Activated T-cell treated with anti-CD3 and anti-CD28 coated beads for 48 hours (primary cell): ENCODE measurements around the gene SRPK3.

Experiments used
- DNase-seq: peaks from one replicate; pipeline ENCODE4 v3.0.0-alpha.2; 2020; ENCODE audit warnings: low read depth

The SRPK3 gene

DNA sequence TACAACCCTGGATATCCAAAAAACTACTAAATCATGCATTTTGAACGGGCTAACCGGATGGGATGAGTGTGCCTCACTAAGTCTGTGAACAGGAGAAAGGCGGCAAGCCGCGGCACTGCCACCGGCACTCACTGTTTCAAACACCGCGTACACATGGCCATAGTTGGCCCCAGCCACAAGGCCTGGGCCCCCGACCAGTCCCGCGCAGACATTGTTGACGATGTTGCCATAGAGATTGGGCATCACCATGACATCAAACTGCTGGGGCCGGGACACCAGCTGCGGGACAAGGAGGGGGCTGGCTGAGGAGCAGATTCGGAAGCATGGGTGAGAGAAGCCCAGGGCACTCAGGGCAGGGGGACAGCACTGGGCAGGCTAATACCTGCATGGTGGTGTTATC lies 5.8 kb downstream of the SRPK3 start:
- DNase-seq = no peak

DNA sequence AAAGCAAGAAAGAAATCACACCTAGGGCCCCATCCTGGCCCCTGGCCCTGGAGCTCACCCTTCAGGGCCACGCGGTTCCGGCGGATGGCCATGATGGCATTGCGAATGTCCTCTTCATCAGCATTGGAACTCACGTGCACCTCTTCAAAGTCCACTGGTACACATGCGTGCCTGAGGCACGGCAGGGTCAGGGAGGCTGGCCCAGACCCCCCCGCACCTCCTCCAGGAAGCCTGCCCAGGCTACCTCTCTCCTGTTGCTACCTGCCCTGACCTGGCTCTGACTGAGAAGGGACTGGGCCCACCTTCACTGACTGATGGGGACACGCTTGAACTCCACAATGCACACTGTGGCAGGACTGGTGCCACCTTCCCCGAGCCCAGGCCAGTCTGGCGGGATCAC lies 8.8 kb downstream of the SRPK3 start:
- DNase-seq = no peak

DNA sequence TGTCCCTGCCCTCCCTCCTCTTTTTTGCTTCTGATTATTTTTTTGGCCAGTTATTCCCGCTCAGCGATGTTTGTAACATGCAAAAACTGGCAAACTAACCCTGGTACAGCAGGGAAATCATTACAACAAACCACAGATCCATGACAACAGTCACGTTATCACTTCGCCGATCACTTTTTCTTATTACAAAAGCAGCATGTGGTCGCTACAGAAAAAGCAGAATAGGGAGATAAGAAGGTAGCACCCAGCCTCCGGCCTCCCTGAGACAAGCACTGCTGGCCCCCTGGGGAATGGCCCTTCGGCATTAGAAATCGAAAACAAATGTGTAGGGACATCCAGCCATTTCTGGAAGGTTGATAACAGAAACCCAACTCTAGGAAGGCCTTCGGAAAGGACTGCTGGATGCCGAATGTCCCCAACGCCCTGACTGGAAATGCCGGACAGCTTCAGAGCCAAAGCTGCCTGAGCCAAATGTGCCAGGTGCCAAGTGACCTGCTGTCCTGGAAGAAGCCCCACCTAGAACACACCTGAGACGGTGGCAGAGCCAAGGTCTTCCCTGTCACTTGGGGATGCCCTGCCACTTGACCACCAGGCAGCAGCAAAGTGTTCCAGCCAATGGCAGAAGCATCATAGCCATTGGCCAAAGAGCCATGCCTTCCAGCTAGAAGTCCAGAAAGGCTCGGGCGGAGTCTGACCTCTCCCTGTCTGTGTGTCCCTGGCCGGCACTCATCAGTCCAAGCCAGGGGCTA lies 10.4 kb downstream of the SRPK3 start:
- no peak for DNase-seq

DNA sequence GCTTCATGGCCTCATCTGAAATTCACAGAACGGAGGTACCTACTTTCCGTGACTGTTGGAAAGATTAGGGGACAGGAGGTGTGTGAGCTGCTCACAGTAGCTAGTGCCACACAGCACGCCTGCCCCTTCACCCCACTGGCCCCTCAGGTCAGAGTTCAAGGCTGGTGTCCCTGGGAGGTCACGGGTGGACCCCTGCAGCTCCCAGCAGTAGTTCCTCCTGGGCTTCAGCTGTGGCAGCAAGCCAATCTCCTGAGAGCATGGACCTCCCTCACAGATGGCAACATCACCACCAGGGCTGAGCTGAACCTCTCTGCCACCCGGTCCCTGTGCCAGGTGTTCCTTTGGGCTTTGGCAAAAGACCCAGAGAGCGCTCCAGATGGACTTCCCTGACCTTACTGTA lies 11.5 kb downstream of the SRPK3 start:
- no peak for DNase-seq

DNA sequence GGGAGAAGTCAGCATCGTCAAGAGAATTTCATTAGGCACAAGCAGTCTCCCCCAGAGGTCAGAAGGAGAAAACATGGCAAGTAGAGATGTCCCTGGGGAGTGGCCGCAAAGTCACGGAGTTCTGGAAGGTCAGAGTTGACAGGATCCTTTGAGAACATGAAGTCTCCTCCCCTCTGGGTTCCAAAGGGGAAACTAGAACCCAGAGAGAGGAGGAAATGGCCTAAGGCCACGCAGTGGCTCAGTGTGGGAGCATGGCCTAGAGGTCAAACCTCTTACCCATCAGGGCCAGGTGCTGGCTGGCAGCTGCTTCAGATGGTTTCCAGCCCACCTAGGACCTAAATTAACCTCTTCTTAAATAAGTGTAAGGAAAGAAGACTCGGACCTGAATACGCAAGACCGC lies 12.4 kb downstream of the SRPK3 start:
- no peak for DNase-seq

DNA sequence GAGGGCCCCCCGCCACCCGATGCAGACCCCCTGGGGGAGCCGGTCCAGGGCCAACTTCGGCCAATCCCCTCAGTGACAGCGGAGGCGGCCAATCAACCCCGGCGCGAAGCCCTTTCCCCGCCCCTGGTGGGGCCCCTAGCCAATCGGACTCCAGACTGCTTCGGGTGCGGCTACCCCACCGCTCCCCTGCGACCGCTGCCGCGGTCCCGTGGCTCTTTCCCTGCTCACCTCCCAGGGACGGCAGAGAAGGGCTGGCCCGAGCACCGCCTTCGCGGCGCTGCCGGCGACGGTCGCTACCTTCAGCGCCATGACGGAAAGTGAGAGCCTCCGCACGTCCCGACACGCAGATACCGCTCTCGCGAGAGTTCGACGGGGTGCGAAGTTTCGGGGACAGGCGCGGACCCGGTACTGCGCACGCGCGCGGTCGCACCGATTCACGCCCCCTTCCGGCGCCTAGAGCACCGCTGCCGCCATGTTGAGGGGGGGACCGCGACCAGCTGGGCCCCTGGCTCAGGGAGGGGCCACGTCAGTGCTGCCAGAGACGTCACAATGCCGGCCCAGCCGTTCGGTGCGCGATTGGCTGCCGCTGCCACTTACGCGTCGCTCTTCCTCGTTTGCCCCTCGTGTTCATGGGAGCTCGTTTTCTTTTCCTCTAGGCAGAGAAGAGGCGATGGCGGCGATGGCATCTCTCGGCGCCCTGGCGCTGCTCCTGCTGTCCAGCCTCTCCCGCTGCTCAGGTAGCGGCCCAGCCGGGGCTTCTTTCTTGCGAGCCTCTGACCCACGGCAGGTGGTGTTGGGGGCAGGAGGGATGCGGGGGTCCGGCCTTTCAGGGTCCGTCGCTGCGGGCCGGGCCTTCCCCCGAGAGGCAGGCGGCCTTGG lies 13.4 kb downstream of the SRPK3 start, which contains the start of the genes IDH3G and SSR4:
IDH3G (minus strand) TSS at position 358 of the 879 bp plus-strand sequence; CDS start at position 309, 49 bp downstream.
SSR4 (plus strand) TSS at position 651 of the 879 bp plus-strand sequence; CDS start at position 671, 20 bp downstream.
- DNase-seq = peak; percentile 90

DNA sequence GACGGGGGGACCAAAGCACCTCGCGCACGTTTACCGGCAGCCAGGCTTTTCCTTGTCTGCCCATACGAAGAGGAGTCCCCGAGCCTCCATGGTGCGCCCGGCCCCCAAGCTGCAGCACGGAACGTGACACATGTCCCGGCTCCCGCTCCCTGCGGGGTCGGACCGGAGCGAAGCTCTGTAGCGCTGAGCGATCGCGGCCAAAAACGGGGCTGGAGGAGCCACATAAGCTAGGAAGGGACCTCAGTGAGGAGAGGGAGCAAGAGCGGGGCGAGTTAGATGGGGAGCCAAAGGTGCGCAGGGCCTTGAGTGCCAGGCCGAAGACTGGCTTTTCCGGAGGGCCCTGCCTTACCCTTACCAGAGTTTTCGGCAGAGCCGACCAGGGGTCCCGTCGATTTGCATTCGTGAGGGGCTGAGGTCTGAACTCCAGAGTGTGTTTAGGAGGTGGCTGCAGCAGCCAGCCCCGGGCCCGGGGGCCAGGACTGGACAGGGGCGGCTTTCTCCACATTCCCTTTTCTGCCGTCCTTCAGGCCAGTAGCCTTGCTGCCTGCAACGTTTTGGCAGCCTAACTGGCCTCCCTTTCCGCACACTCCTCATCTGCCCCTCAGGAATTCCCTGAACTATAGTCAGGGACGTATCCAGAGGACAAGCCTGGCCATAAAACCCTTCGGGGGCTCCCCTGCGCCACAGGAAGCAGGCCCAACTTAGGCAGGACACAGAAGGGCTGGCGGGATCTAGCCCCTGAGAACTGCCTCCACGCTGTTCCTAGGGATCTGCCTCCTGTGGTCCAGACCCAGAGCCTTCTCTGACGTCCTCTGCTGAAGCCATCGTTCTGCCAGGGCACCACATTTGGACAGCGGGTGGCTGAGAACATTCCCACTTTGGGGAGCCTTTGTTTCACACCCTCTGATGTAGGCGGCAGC lies 14.3 kb downstream of the SRPK3 start:
- DNase-seq = no peak

DNA sequence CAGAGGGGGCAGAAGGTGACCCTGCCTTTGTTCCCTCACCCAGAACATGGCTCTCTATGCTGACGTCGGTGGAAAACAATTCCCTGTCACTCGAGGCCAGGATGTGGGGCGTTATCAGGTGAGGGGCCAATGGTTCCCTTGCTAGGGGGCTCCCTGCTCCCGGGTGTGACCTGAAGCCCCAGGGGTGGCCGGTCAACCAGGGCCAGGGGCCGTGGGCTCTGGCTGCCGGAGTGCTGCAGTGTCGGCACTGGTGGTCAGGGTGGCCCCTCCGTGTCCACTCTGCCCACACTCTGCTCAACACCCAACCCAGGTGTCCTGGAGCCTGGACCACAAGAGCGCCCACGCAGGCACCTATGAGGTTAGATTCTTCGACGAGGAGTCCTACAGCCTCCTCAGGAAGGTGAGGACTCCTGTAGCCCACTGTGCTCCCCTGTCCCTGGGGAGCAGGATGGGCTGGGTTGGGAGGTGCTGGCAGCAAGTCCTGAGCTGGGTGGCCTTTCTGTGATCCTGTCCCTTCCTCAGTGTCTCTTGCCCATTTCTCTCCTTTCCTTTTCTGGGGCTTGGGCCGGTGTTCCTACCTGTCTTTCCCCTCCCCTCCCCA lies 16.7 kb downstream of the SRPK3 start:
- DNase-seq = no peak

DNA sequence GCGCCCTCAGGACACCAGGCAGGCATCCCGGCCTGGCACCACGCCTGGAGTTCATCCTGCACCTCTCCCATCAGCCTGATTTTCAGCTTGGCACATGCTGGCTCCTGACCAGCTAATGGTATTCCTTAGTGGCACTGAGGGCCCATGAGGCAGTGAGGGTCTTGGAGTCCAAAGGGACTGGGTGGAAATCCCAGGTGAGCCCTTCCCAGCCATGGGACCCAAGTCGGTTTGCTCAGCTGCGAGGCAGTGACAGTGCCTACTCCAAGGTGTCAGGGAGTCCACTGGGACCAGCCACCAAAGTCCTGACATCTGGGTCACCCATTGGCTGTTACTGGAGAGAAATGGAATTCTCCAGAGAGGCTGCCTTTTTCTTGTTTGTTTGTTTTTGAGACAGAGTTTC lies 18.5 kb downstream of the SRPK3 start:
- no peak for DNase-seq

DNA sequence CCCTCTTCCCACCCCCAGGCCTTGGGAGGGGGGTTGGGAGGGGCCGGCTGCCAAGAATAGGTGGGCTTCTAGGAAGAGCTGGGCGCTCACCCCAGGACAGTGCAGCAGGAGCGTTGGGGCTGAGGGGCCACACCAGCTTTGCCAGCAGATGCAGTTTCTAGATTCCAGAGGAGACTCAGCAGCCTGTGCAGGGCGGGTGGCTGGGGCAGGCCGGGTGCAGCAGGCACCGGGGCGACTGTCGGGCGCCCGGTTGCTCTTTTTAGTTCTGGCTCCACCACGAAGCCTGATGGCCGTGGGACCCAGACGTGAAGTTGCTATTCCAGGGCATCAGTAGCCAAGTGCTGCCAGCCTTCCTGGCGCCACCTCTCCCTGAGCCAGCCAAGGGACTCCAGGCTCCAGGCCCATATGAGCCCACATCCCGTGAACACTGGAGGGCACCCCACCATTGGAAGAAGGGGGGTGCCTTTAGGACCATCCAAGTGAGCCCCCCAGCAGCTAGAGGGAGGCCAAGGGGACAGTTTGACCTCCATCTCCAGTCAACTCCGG lies 19.4 kb downstream of the SRPK3 start:
- no peak for DNase-seq

DNA sequence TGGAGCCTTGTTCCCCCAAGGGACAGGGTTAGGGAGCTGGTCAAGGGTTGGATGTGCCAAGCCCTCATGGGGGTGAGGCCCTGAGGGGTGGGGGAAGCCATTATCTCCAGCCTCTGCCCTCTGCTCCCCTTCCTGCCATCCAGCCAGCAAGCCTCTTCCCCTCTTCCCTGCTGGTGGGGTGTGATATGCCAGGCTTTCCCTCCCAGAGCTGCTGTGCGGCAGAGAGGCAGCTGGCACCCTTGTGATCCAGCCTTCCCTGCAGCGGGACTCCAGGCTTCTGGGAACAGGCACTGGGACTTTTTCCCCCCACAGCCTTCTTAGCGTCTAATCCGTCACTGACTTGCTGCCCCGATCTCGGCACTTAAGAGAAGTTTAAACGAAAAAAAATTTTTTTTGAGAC lies 19.9 kb downstream of the SRPK3 start:
- DNase-seq = no peak

DNA sequence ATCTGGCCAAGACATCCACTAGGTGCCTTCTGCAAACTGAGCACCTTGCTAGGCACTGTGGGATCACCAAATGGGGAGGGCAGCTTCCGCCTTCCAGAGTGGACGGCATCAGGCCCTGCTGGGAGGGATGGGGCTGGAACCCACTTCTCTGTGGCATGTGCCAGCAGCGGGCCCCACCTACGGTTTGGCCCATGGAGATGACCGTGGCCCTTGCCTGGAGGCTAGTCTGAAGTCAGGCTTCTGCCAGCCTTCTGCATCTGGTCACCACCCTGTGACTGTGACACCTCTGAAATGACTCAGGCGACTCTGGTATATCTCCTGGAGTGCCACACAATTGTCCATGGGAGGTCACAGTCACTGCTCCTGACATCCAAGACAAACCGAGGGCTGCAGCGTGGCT lies 20.8 kb downstream of the SRPK3 start:
- DNase-seq = no peak

DNA sequence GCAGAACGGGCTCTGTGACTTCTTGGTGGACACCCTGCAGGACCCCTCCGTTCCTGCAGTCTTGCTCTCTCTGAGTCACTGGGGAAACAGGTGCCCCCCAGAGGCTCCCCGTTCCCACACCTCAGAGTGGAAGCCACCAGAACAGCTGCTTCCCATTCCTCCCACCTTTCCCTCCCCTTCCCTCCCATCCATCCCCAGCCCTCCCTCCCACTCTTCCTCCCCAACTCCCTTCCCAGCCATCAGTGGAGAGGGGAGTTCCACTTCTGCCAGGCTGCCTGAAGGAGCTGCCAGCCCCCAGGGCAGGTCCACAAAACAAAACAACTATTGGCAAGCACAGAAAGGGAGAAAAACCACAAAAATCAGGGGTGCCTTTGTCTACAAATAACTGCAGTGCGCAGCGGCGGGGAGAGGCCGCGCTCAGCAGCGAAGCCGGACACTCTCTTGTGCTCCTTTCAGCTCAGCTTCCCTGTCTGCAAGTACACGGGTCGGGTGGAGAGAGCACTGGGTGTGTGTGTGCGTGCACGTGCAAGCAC lies 21.7 kb downstream of the SRPK3 start:
- DNase-seq = no peak

DNA sequence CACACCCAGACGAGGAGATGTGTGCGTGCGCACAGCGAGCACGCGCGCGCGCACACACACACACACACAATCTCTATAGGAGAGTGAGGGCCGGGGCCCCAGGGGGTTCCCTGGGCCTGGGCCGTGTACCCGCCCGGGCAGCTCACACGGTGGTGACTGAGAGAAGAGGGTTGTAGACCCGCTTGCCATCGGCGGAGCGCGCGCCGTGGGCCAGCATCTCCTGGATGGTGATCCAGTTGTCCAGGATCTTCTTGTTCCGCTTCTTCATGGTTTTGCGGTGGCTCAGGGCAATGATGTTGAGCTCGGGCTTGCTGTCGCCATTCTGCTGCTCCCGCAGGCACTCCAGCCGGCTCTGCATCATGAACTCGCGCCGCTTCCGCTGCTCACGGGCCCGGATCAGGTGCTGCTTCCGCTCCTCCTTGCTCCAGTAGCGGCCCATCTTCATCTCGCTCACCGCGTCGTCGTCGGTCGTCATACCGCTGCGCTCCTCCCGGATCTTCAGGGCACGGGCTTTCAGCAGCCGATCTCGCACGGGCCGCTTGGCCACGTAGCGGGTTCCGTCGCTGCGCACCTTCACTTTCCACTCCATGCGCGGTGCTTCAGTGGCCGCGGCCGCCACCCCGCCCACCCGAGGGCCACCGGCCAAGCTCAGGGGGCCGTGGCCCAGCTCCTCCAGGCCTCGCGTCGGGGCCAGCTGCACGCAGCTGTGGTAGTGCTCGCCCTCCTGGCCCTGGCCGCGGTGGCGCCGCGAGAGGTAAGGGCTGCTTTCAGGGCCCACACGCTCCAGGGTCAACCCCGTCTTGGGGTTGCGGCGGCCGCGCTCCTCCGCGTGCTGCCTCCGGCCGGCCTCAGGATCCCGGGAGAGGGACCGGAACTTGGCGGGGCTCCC lies 22.6 kb downstream of the SRPK3 start:
- DNase-seq = no peak

DNA sequence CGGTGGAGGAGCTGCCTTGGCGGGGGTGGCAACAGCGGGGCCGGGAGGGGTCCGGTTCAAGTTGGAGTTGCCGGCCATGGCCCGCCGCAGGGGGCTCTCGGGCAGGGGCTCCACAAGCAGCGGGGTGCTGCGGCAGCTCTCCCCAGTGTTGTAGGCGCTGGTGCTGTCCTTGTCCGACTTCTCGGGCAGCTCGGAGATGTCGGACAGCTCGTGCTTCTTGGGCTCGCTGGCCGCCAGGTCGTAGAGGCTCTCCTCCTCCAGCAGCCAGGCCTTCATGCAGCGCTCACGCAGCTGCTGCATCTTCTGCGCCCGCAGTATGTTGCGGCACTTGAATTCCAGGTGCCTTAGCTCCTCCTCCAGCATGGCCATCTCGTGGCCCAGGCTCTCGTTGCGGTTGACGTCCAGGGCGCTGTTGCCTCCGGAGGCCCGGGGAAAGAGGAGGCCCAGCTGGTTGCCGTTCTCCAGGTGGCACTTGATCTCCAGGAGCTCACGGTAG lies 23.3 kb downstream of the SRPK3 start:
- DNase-seq = no peak

DNA sequence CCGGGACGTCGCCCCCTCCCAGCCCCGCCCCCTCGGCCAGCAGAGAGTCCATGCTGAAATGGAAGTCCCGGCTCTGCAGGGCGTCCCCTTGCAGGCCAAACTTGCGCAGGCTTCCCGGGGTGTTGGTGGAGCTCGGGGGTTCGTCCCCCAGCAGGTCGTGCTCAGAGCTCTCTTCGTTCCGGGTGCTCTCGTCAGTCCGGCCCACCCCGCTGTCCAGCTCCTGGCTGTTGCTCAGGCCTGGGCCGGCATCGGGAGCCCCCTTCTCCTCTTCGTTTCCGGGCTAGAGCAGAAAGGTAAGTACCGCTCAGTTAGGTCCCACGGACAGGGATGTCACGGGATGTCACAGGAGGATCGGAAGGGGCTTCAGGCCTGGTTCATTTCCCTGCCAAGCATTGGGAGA lies 23.8 kb downstream of the SRPK3 start:
- DNase-seq = no peak

DNA sequence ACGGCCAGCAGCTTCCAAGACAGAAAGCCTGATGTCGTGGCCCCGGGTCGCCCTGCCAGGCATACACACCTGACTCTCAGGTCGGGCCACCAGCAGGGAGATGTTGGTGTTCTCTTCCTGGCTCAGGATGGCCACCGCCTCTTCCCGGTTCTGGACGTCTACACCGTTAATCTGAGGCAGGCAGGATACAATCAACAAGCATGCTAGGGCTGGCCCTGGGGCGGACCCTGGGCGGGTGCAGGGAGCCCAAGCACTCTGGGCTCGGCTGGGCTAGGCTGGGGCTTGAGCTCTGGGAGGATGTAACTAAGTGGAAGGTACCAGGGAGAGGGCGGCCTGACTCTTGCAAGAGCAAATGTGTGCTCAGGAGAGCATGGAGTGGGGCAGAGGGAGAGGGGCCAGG lies 24.6 kb downstream of the SRPK3 start:
- no peak for DNase-seq

DNA sequence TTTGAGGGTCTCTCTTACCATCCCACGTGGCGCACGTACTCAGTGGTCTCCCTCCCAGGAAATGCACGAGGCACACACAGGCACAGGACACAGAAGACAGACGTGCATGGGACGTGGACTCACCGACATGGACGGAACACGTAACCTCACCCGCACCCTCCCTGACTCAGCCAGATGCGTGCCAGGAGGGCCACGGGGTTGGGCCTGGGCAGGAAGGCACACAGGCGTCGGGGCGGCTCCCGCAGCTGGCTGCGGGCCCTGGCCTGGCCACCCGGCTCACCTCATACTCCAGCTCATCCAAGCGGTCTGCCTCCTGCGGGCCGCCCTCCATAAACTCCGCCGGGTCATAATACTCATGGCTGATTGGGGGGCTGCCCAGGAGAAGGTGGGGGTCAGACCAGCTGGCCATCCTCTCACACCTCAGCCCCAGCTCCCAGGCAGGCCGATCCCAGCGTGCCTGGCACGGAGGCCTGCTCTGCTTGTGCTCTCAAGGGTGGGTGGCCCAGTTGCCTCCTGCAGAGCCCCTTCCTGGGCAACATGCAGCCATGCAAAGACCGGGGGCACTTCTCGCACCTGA lies 26.2 kb downstream of the SRPK3 start:
- DNase-seq = no peak

DNA sequence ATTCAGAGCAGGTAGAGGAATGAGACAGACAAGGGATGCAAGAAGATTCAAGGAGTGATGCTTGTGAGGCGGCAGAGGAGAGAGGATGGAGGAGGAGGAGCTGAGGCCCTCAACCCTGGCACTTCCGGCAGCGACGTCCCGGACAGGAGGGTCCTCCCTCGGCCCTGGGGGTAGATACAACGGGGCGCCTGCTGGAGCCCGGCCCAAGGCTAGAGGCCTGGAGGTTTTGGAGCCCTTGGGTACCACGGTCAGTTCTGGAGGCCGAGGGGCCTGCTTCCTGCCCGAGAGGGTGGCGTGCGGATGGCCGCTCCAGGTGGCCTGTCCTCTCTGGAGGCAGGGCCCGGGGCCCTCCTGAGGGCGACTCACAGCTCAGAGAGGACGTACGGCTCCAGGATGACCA lies 27.1 kb downstream of the SRPK3 start:
- DNase-seq = no peak

DNA sequence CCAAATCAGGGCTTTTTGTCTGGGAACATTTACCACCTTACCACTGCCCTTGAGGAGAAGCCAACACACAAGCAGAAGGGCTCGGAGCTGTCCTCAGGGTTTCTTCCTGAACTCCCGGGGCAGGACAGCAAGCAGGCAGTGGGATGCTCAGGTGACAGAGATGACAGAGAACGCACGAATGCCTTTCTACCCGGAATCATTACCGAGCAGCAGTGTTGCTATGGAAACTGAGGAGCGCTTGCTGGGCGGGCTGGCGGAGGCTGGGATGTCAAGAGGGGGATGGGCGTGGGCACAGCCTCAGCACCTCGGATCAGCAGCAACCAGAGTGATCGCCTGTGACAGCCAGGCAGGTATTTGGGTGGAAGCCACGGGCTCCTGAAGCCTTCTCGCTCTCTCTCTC lies 31.4 kb downstream of the SRPK3 start:
- DNase-seq = no peak
